Gastroesophageal sphincter (tissue), 4 donors: ENCODE data around the gene OSR1. TPM values are rescaled to one million over a fixed set of nuclear protein-coding genes. Genes with fewer than 3 reads are reported as not detected.
A peak's percentile ranks its signal among the peaks of the same experiment; 100 is the strongest.

Experiments used
- ATAC-seq: fragments of 150-250 bp; one replicate; pipeline ENCODE4 v1.9.1; 2016; ENCODE audit warnings: mild to moderate bottlenecking, moderate library complexity
- H3K27ac ChIP-seq, 4 donors: fragments of 200-600 bp; sonication (generic) in 3 of 4; 1 replicate in 3 of 4; 2 replicates in 1 of 4; pipeline ENCODE4 v1.5.1; 2016 to 2019
- H3K27me3 ChIP-seq: fragments of 200-600 bp; sonication (generic); one replicate; pipeline ENCODE4 v1.5.1; 2019
- H3K36me3 ChIP-seq, 2 donors: fragments of 200-600 bp; sonication (generic); one replicate each; pipeline ENCODE4 v1.5.1; 2019; ENCODE audit warnings: control low read depth in 1 of 2
- H3K4me1 ChIP-seq, 3 donors: fragments of 200-600 bp; sonication (generic); 1 replicate in 2 of 3; 2 replicates in 1 of 3; pipeline ENCODE4 v1.5.1; 2016 to 2019; ENCODE audit warnings: control low read depth in 2 of 3
- H3K4me3 ChIP-seq, 2 donors: fragments of 200-600 bp; sonication (generic); one replicate each; pipeline ENCODE4 v1.5.1; 2019; ENCODE audit warnings: mild to moderate bottlenecking in 1 of 2, moderate library complexity in 1 of 2
- H3K9me3 ChIP-seq, 3 donors: fragments of 200-600 bp; sonication (generic); one replicate each; pipeline ENCODE4 v1.5.1; 2017 to 2019; ENCODE audit warnings: control low read depth in 2 of 3
- CTCF ChIP-seq, 4 experiments: fragments of 200-600 bp in 2 of 4; fragments of 450-650 bp in 2 of 4; sonication (generic) in 1 of 4; IDR thresholded peaks; one replicate each; pipeline ENCODE4 v1.5.1; 2017 to 2019; ENCODE audit warnings: antibody characterized with exemption in 4 of 4, mild to moderate bottlenecking in 2 of 4, moderate library complexity in 2 of 4
- EP300 ChIP-seq: sonication (generic); formaldehyde crosslinking; IDR thresholded peaks from one replicate; pipeline ENCODE4 v1.6.1; 2017; ENCODE audit warnings: antibody characterized with exemption, mild to moderate bottlenecking
- POLR2A ChIP-seq, 2 donors: fragments of 450-650 bp; IDR thresholded peaks; one replicate each; pipeline ENCODE4 v1.6.1; 2017; ENCODE audit warnings: antibody characterized with exemption in 2 of 2, mild to moderate bottlenecking in 2 of 2, moderate library complexity in 1 of 2
- POLR2AphosphoS5 ChIP-seq: sonication (generic); formaldehyde crosslinking; IDR thresholded peaks from one replicate; pipeline ENCODE4 v1.6.1; 2017; ENCODE audit warnings: antibody characterized with exemption
- WGBS, 2 donors: methylation state at CpG; one replicate each; pipeline ENCODE4 v1.1.5; 2018; ENCODE audit warnings: low coverage in 1 of 2; 5-methylcytosine and 5-hydroxymethylcytosine counted together
- total RNA-seq, 4 donors: library from RNA; depleted of rRNA; stranded (reverse); fragments of >200 nt; gene quantifications; one replicate each; pipeline ENCODE4 v1.1.0, GENCODE V29; 2016

Gene OSR1
- total RNA-seq, 4 donors from 2014 or later = 30.7 to 75.0 (median 50.7) TPM

- peaks cover 0 to 3% (median 0%) of the 10 kb centered on the region in 3 donors for H3K4me1 ChIP-seq
- TF ChIP-seq CTCF (IDR thresholded peaks at IDR 0.05) = no peak
- no peak for TF ChIP-seq EP300
- TF ChIP-seq POLR2A (IDR thresholded peaks at IDR 0.05) = no peak
- no peak for TF ChIP-seq POLR2AphosphoS5
- H3K9me3 ChIP-seq = no peaks in the 10 kb centered on the region
- no peak overlapping the region for H3K27ac ChIP-seq
- no peak for ATAC-seq
- H3K4me3 ChIP-seq = no peak overlapping the region
- WGBS, 2 donors = no CpG with 5 or more reads among the region's 4 CpGs
- no peaks in the 10 kb centered on the region for H3K36me3 ChIP-seq
- no peaks in the 10 kb centered on the region for H3K27me3 ChIP-seq
These were observed 10.3 kb upstream of the OSR1 start for GRCh38 chr2:19368760-19369159.

- WGBS, 2 donors = 74% methylated on average over 4 of the region's 5 CpGs; no CpG with 5 or more reads in 1 of the 2 donors
- no peaks in the 10 kb centered on the region for H3K9me3 ChIP-seq
- no peak overlapping the region for H3K4me3 ChIP-seq
- TF ChIP-seq CTCF (IDR thresholded peaks at IDR 0.05) = no peak
- TF ChIP-seq POLR2A (IDR thresholded peaks at IDR 0.05) = no peak
- TF ChIP-seq EP300 = no peak
- TF ChIP-seq POLR2AphosphoS5 = no peak
- no peak overlapping the region for H3K27ac ChIP-seq
- H3K27me3 ChIP-seq = no peaks in the 10 kb centered on the region
- peaks cover 0 to 10% (median 0%) of the 10 kb centered on the region in 3 donors for H3K4me1 ChIP-seq
- no peaks in the 10 kb centered on the region for H3K36me3 ChIP-seq
- ATAC-seq = no peak
These were observed 8.9 kb upstream of the OSR1 start for GRCh38 chr2:19367326-19367725.

- WGBS, 2 donors = 86 to 100% methylated on average over 1 to 2 of the region's 3 CpGs
- H3K27me3 ChIP-seq = no peaks in the 10 kb centered on the region
These were observed 6.7 kb upstream of the OSR1 start for GRCh38 chr2:19365126-19365525.

GRCh38 chr2:19364014-19364413 is 5.6 kb upstream of the OSR1 start:
- no peak for ATAC-seq
- Histone ChIP-seq H3K4me1 (peaks cover 0 to 43% (median 10%) of the 10 kb centered on the region in 3 donors), H3K36me3 (no peaks in the 10 kb centered on the region), H3K4me3 (no peak overlapping the region), H3K27ac (no peak overlapping the region), H3K27me3 (peaks cover under 1% of the 10 kb centered on the region), H3K9me3 (no peaks in the 10 kb centered on the region)
- TF ChIP-seq POLR2AphosphoS5 = no peak
- no peak for TF ChIP-seq CTCF (IDR thresholded peaks at IDR 0.05)
- TF ChIP-seq POLR2A (IDR thresholded peaks at IDR 0.05) = no peak
- no peak for TF ChIP-seq EP300
- 67% methylated on average over 1 of the region's 3 CpGs; no CpG with 5 or more reads in 1 of the 2 donors for WGBS, 2 donors

More at GRCh38 chr2:19365126-19365525, 6.7 kb upstream of the OSR1 start:
- peaks cover 0 to 31% (median 6%) of the 10 kb centered on the region in 3 donors for H3K4me1 ChIP-seq
- H3K9me3 ChIP-seq = no peaks in the 10 kb centered on the region
- ATAC-seq = no peak
- TF ChIP-seq CTCF (IDR thresholded peaks at IDR 0.05) (no peak), POLR2AphosphoS5 (no peak), POLR2A (IDR thresholded peaks at IDR 0.05) (no peak), EP300 (no peak)
- no peak overlapping the region for H3K27ac ChIP-seq
- no peaks in the 10 kb centered on the region for H3K36me3 ChIP-seq
- no peak overlapping the region for H3K4me3 ChIP-seq

- Histone ChIP-seq H3K9me3 (no peaks in the 10 kb centered on the region), H3K36me3 (no peaks in the 10 kb centered on the region), H3K27ac (peak overlapping the region in 3 of 4 donors; percentile 72 to 97 (median 89)), H3K27me3 (peaks cover 5% of the 10 kb centered on the region), H3K4me3 (peak overlapping the region; percentile 55 to 65), H3K4me1 (peaks cover 0 to 46% (median 13%) of the 10 kb centered on the region in 3 donors)
- 21 to 32% methylated on average over 12 to 13 of the region's 20 CpGs for WGBS, 2 donors
- TF ChIP-seq POLR2A (IDR thresholded peaks at IDR 0.05) = no peak
- no peak for ATAC-seq
These were observed 5.0 kb upstream of the OSR1 start for GRCh38 chr2:19363474-19363778.
